WI38 (cell line): Measurements from ENCODE around the gene SUCNR1.
"Not testable (repeated sequence)": the region's sequence is repeated elsewhere in the genome, so short reads cannot be mapped to it uniquely, and the experiment has no call there.

Experiments used
- H3K4me3 ChIP-seq: 2 replicates; pipeline ENCODE4 v1.5.1; 2011; ENCODE audit warnings: low read depth, mild to moderate bottlenecking, control low read depth, low read length
- CTCF ChIP-seq: IDR thresholded peaks from 2 replicates; pipeline ENCODE4 v1.5.1; 2012; ENCODE audit warnings: low read depth, mild to moderate bottlenecking, control low read depth, low read length

Gene SUCNR1

DNA sequence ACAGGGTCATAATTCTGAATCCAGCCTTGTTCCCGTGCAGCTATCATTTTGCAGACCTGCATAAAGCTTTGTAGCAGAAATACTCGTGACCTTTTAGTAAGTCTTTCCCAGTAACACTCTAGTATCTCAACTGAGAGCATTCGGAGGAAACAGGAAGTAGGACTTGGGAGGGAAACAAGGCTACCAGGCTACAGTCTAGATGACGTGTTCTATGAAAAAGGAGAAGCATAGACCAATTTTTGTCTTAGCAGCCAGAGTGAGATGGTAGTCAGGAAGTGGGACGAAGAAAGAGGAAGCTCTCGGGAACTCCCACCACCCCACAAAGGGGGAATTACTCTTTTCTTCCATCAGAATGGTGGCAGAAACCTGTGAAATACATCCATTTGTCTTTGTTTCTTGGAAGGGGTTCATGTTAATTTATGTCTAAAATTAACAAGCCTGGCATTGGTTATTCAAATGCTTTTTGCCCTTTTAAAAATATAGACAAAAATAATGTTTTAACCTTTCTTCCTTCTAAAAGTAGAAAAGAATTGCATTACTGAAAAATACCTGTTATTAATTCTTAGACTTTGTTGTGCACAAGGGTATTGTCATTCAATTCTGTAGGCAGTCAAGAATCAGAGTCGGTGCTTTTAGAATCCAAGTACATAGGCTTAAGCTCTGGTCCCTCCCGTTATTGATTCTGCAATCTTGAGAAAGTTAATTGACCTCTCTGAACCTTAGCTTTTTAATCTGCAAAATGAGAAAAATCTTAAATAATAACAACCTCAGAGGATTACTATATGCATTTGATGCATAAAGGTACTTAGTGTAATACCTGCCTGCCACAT lies 1.6 kb upstream of the SUCNR1 start:
- no peak overlapping the region for H3K4me3 ChIP-seq
- no peak for TF ChIP-seq CTCF

GRCh38 chr3:151874079-151874478 lies 636 bp downstream of the SUCNR1 start:
- H3K4me3 ChIP-seq = not testable (repeated sequence)

- no peak overlapping the region for H3K4me3 ChIP-seq
- TF ChIP-seq CTCF = no peak
These were observed 2.3 kb downstream of the SUCNR1 start for GRCh38 chr3:151875759-151876158.

- TF ChIP-seq CTCF = no peak
- H3K4me3 ChIP-seq = no peak overlapping the region
These were observed 3.8 kb downstream of the SUCNR1 start for GRCh38 chr3:151877269-151877668.

GRCh38 chr3:151878465-151878864 lies 5.0 kb downstream of the SUCNR1 start:
- TF ChIP-seq CTCF = no peak
- H3K4me3 ChIP-seq = no peak overlapping the region

GRCh38 chr3:151879037-151879436 lies 5.6 kb downstream of the SUCNR1 start:
- no peak overlapping the region for H3K4me3 ChIP-seq
- no peak for TF ChIP-seq CTCF

DNA sequence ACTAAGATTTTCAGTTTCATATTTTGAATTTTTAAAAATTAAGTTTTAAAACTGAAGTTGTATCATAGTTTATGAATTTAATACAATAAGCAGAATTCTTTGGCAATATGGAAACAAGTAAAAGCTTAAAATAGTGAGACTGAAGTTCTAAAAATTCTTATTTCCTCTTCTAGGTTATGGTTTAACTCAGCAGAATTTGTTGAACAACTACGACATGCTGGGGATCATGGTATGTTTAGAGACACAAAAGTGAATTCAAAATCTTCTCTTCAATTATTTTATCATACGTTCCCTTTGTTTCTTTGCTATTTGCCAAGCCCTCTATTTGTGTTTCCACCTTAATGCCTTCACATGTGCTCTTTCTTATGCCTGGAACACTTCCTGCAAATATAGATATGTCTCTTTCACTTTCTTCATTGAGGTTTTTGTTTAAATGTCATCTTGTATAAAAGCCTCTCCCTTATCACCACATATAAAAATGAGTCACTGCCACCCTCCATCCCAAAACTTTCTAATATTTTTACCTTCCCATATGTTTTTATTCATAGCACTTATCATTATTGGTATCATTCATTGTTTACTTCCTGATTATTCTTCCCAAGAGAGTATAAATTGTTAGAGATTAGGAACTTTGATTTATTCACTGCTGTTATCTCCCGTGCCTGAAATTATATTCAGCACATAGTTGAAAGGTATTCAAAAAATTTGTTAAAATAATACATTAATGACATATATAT lies 6.4 kb downstream of the SUCNR1 start:
- no peak for TF ChIP-seq CTCF
- H3K4me3 ChIP-seq = no peak overlapping the region

DNA sequence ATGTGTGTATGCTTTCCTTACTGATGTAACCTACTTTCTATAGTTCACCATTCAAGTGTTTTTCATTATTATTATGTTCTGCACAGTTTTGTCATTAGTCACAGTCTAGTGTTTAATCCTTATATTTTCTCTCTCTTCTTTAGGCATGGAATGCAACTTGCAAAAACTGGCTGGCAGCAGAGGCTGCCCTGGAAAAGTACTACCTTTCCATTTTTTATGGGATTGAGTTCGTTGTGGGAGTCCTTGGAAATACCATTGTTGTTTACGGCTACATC lies 6.9 kb downstream of the SUCNR1 start:
- no peak for TF ChIP-seq CTCF

More for the DNA sequence above, 6.9 kb downstream of the SUCNR1 start:
- no peak overlapping the region for H3K4me3 ChIP-seq
